GM21717 (cell line): ENCODE data around the gene KCNAB3.
A peak's percentile ranks its signal among the peaks of the same experiment; 100 is the strongest.

Experiments
- ATAC-seq: cut with Tn5 transposase; IDR thresholded peaks from one replicate; pipeline ENCODE4 v1.9.1; 2021; ENCODE audit warnings: mild to moderate bottlenecking, moderate library complexity; ENCODE audit not compliant: unreplicated experiment

KCNAB3 gene

GRCh38 chr17:7903154-7904103 lies 26.2 kb downstream of the KCNAB3 start:
- no peak for ATAC-seq

- no peak for ATAC-seq
Measured at GRCh38 chr17:7897773-7898172, 31.9 kb downstream of the KCNAB3 start.

GRCh38 chr17:7897090-7897489 lies 32.6 kb downstream of the KCNAB3 start:
- ATAC-seq, result no peak

GRCh38 chr17:7894866-7895265 lies 34.8 kb downstream of the KCNAB3 start:
- ATAC-seq, result no peak

- no peak for ATAC-seq
Measured at GRCh38 chr17:7894226-7894625, 35.4 kb downstream of the KCNAB3 start.

- no peak for ATAC-seq
Measured at GRCh38 chr17:7893187-7893880, 36.3 kb downstream of the KCNAB3 start.

- ATAC-seq, result no peak
Measured at GRCh38 chr17:7889166-7889955, 40.3 kb downstream of the KCNAB3 start.

GRCh38 chr17:7888184-7888920 lies 41.3 kb downstream of the KCNAB3 start, which contains the start of gene CHD3:
Gene CHD3, plus strand, starts transcription at chr17:7888789. Its CDS starts 212 bp downstream, at chr17:7889001.
- ATAC-seq, result no peak

- ATAC-seq, result peak; percentile 44
Measured at GRCh38 chr17:7887482-7888183, 42.0 kb downstream of the KCNAB3 start.

- no peak for ATAC-seq
Measured at GRCh38 chr17:7887038-7887481, 42.6 kb downstream of the KCNAB3 start.

GRCh38 chr17:7886227-7887037 lies 43.2 kb downstream of the KCNAB3 start:
- ATAC-seq, result no peak

- ATAC-seq, result no peak
Measured at GRCh38 chr17:7885367-7886226, 44.1 kb downstream of the KCNAB3 start.

- ATAC-seq, result no peak
Measured at GRCh38 chr17:7884581-7885366, 44.9 kb downstream of the KCNAB3 start.

GRCh38 chr17:7883781-7884386 lies 45.8 kb downstream of the KCNAB3 start:
- ATAC-seq, result no peak

- ATAC-seq, result no peak
Measured at GRCh38 chr17:7882629-7883028, 47.0 kb downstream of the KCNAB3 start.

- no peak for ATAC-seq
Measured at GRCh38 chr17:7882068-7882467, 47.6 kb downstream of the KCNAB3 start.
